Kidney epithelial cell (primary cell): ENCODE measurements around the gene ERLIN1. TPM values are rescaled to one million over a fixed set of nuclear protein-coding genes. Genes with fewer than 3 reads are reported as not detected.

ENCODE experiments used
- DNase-seq: peaks from one replicate; pipeline ENCODE4 v3.0.0-alpha.2; 2010; ENCODE audit warnings: low read depth
- H3K27me3 ChIP-seq: 2 replicates; pipeline ENCODE4 v1.6.0; 2011; ENCODE audit warnings: low read length; ENCODE audit not compliant: control insufficient read depth, insufficient read depth
- H3K36me3 ChIP-seq: 2 replicates; pipeline ENCODE4 v1.5.1; 2011; ENCODE audit warnings: low read length; ENCODE audit not compliant: control insufficient read depth, insufficient read depth
- H3K4me3 ChIP-seq: 2 replicates; pipeline ENCODE4 v1.5.1; 2011; ENCODE audit warnings: low read depth, mild to moderate bottlenecking, control low read depth, low read length
- total RNA-seq: library from RNA; depleted of rRNA; stranded (reverse); fragments of >200 nt; gene quantifications from 2 replicates; pipeline ENCODE4 v1.2.3, GENCODE V29; 2015
- TF ChIP-seq, protein P1 (sequence below): IDR thresholded peaks from 2 replicates; pipeline ENCODE4 v1.5.1; 2011; ENCODE audit warnings: mild to moderate bottlenecking, moderate library complexity, low read length, control low read depth, inconsistent platforms; ENCODE audit not compliant: insufficient read depth, poor library complexity, severe bottlenecking

ERLIN1 gene
- total RNA-seq, 1 donor from 2014 or later: 17.7 TPM

DNA sequence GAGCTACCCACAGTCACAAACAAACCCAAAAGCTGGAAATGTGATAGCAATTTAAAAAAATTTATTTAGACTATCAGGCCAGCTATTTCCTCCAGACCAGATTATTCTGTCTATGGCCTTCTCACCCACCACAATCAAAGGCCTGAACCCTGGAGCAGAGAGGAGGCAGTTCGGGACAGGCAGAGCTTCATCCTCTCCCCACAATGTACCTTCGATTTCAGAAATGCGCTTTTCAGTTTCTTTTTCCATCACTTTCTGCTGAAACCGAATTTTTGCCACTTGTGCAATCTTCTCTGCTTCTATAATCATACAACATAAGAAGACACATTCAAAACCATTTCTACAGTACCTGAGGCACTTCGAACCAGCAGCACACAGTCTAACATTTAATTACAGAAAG is 29.9 kb downstream of the ERLIN1 start:
- no peaks in the 10 kb centered on the region for H3K36me3 ChIP-seq
- TF ChIP-seq, protein P1, sequence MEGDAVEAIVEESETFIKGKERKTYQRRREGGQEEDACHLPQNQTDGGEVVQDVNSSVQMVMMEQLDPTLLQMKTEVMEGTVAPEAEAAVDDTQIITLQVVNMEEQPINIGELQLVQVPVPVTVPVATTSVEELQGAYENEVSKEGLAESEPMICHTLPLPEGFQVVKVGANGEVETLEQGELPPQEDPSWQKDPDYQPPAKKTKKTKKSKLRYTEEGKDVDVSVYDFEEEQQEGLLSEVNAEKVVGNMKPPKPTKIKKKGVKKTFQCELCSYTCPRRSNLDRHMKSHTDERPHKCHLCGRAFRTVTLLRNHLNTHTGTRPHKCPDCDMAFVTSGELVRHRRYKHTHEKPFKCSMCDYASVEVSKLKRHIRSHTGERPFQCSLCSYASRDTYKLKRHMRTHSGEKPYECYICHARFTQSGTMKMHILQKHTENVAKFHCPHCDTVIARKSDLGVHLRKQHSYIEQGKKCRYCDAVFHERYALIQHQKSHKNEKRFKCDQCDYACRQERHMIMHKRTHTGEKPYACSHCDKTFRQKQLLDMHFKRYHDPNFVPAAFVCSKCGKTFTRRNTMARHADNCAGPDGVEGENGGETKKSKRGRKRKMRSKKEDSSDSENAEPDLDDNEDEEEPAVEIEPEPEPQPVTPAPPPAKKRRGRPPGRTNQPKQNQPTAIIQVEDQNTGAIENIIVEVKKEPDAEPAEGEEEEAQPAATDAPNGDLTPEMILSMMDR: no peak
- DNase-seq: no peak
- no peak overlapping the region for H3K4me3 ChIP-seq
- no peaks in the 10 kb centered on the region for H3K27me3 ChIP-seq

DNA sequence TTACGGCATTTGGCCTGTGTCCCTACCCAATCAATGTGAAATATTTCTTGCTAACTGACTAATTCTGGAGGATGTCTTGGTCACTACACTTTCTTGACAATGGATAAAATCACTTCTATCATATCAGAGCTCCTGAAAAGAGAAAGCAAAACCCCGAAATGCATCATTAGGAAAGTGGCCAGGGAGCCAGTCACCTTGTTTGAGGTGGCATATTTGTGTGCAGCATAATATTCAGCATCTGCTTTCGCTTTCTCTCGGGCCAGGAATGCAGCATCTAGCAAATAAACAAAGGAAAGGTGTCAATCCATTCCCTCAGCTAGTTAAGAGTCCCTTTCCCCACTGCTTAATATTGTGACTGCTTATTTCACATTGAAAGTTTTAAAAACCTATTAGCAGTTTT is 31.2 kb downstream of the ERLIN1 start:
- no peak for DNase-seq
- TF ChIP-seq, protein P1: no peak

DNA sequence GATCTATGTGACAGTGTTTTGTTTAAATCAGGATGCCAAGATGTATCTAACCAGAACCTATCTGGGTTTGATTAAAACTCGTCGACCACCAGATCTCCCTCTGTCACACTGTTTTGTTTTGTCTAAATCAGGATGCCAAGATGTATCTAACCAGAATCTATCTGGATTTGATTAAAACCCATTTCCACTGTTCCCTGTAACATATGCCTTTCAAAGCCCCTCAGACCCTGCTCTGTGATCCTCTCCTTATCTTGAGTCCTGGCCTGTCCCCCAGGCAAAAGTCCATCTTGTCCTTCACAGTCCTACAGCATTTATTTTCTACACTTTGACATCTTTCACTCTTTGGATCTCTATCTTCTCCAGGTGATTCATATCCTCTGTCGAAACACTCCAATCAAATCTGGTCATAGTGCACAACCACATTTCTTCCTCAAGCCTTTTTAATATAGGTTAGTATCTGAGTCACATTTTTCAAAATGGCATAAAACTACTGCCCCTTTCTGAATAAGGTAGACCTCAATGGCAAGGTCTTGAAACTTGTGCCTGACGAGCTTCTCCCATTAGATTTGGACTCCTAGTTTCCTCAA is 32.5 kb downstream of the ERLIN1 start:
- Histone ChIP-seq H3K4me3 (no peak overlapping the region), H3K27me3 (no peaks in the 10 kb centered on the region), H3K36me3 (no peaks in the 10 kb centered on the region)
- TF ChIP-seq, protein P1: no peak
- no peak for DNase-seq

More for the DNA sequence above, 31.2 kb downstream of the ERLIN1 start:
- Histone ChIP-seq H3K36me3 (no peaks in the 10 kb centered on the region), H3K4me3 (no peak overlapping the region), H3K27me3 (no peaks in the 10 kb centered on the region)

DNA sequence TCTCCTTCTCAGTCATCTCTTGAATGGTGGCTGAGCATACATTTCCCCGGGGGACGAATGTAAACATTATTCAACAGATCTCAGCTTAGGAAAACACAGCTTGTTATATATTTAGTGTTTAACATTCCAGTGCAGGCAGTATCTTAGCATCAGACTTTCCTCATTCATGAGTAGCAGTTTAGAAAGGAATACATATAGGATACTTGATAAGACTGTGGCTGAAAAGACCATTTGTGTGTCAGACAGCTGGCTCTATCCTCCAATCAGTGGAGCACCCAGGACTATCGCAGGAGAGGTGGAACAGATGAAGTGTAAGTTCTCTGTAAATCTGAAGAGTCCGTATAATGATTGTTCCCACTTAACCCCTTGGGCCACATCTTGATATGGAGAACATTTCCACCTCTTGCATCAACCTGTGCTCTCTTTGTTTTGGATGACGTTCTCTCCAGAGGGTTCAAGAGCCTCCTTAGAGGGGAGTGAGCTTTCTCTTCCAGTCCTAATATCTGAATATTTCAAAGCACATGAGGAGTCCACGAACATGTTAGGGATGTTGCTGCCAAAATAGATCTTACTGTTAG is 34.0 kb downstream of the ERLIN1 start:
- DNase-seq: no peak
- H3K27me3 ChIP-seq: no peaks in the 10 kb centered on the region

DNA sequence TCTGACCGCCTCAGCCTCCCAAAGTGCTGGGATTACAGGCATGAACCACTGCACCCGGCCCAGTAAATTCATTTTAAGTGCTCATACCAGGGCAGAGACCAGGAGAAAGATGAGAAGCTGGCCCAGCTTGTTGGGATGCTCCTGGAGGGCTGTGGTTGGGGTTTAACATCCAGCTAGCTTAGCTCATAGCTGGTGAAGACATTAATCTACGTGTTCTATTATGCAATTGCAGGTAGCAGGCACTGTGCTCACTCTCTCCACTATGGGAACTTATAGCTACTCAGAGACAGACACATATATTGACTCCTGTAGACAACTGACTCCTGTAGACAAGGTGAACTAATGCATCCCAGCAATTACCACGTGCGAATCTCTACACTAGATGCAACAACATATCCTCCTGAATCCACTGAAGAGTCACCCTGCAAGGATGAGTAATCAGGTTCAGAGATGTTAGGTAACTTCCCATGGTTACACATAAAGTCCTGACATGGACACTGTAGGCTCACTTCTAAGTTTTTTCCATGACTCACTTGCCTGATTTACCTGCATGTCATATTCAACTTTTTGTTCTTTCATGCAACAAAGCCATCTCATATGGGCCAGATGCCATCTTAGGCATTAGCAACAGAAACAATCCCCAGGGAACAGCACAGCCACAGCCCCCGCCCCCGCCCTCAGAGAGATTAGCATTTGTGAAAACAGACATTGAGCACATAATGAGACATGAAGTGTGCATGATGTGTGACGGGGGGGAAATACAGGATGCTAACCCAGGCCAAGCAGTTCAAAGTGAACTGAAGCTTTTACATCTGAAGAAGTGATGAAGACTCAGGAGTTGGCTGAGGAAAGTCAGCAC is 37.2 kb downstream of the ERLIN1 start:
- Histone ChIP-seq H3K4me3 (no peak overlapping the region), H3K36me3 (no peaks in the 10 kb centered on the region), H3K27me3 (no peaks in the 10 kb centered on the region)
- TF ChIP-seq, protein P1: no peak
- DNase-seq: peak; percentile 59

More for the DNA sequence above, 34.0 kb downstream of the ERLIN1 start:
- no peaks in the 10 kb centered on the region for H3K36me3 ChIP-seq
- TF ChIP-seq, protein P1: no peak
- no peak overlapping the region for H3K4me3 ChIP-seq
